Liver (tissue), 9 donors: ENCODE measurements around the gene SEC31B. TPM values are rescaled to one million over a fixed set of nuclear protein-coding genes. Genes with fewer than 3 reads are reported as not detected.

Experiments
- DNase-seq: peaks from one replicate; pipeline ENCODE4 v3.0.0-alpha.2; 2017; ENCODE audit warnings: low spot score
- H3K27ac ChIP-seq, 2 donors: one replicate each; pipeline ENCODE4 v1.7.0; 2013; ENCODE audit warnings: inconsistent platforms in 2 of 2, low read length in 2 of 2, control low read depth in 1 of 2, low read depth in 1 of 2, mild to moderate bottlenecking in 1 of 2
- H3K27me3 ChIP-seq, 4 donors: one replicate each; pipeline versions ENCODE4 v1.6.1 to v1.7.0; 2013; ENCODE audit warnings: low read length in 3 of 4, inconsistent platforms in 1 of 4, mild to moderate bottlenecking in 1 of 4, moderate library complexity in 1 of 4; ENCODE audit not compliant: control insufficient read depth in 4 of 4, insufficient read depth in 4 of 4
- H3K36me3 ChIP-seq, 4 donors: one replicate each; pipeline versions ENCODE4 v1.6.1 to v1.7.0; 2013; ENCODE audit warnings: low read length in 3 of 4, mild to moderate bottlenecking in 3 of 4, low read depth in 1 of 4, moderate library complexity in 1 of 4; ENCODE audit not compliant: control insufficient read depth in 4 of 4, insufficient read depth in 3 of 4
- H3K4me1 ChIP-seq, 4 donors: one replicate each; pipeline versions ENCODE4 v1.6.1 to v1.7.0; 2013; ENCODE audit warnings: low read length in 3 of 4, mild to moderate bottlenecking in 3 of 4, moderate library complexity in 1 of 4; ENCODE audit not compliant: control insufficient read depth in 4 of 4, insufficient read depth in 4 of 4
- H3K4me3 ChIP-seq, 3 donors: one replicate each; pipeline versions ENCODE4 v1.6.1 to v1.7.0; 2013; ENCODE audit warnings: low read length in 3 of 3, control low read depth in 1 of 3, low read depth in 1 of 3, mild to moderate bottlenecking in 1 of 3
- H3K9ac ChIP-seq, 2 donors: one replicate each; pipeline ENCODE4 v1.7.0; 2013; ENCODE audit warnings: low read length in 2 of 2, mild to moderate bottlenecking in 2 of 2, moderate library complexity in 2 of 2, control low read depth in 1 of 2, low read depth in 1 of 2
- H3K9me3 ChIP-seq, 4 donors: one replicate each; pipeline versions ENCODE4 v1.6.1 to v1.7.0; 2013; ENCODE audit warnings: low read length in 3 of 4; ENCODE audit not compliant: control insufficient read depth in 4 of 4
- FOXA2 ChIP-seq: IDR thresholded peaks from 2 replicates; pipeline ENCODE4 v1.6.1; 2016; ENCODE audit warnings: antibody characterized with exemption
- HNF4A ChIP-seq, 2 donors: conservative IDR thresholded peaks; 2 replicates each; pipeline ENCODE4 v1.6.1; 2016; ENCODE audit warnings: antibody characterized with exemption in 2 of 2, mild to moderate bottlenecking in 2 of 2
- HNF4G ChIP-seq: IDR thresholded peaks from 2 replicates; pipeline ENCODE4 v1.6.1; 2016; ENCODE audit warnings: antibody characterized with exemption
- JUND ChIP-seq, 2 donors: IDR thresholded peaks; 2 replicates each; pipeline ENCODE4 v1.6.1; 2016; ENCODE audit warnings: antibody characterized with exemption in 2 of 2
- MAX ChIP-seq: IDR thresholded peaks from 2 replicates; pipeline ENCODE4 v1.6.1; 2016; ENCODE audit warnings: antibody characterized with exemption
- NR2F2 ChIP-seq: IDR thresholded peaks from 2 replicates; pipeline ENCODE4 v1.6.1; 2016; ENCODE audit warnings: antibody characterized with exemption
- RAD21 ChIP-seq, 2 donors: IDR thresholded peaks; 2 replicates each; pipeline ENCODE4 v1.6.1; 2016; ENCODE audit warnings: antibody characterized with exemption in 2 of 2, mild to moderate bottlenecking in 2 of 2
- REST ChIP-seq: IDR thresholded peaks from 2 replicates; pipeline ENCODE4 v1.6.1; 2016; ENCODE audit warnings: antibody characterized with exemption, mild to moderate bottlenecking
- RXRA ChIP-seq, 2 donors: IDR thresholded peaks; 2 replicates each; pipeline ENCODE4 v1.6.1; 2017 to 2018; ENCODE audit warnings: antibody characterized with exemption in 2 of 2, mild to moderate bottlenecking in 1 of 2
- TAF1 ChIP-seq: conservative IDR thresholded peaks from 2 replicates; pipeline ENCODE4 v1.6.1; 2016; ENCODE audit warnings: antibody characterized with exemption, mild to moderate bottlenecking
- YY1 ChIP-seq: IDR thresholded peaks from 2 replicates; pipeline ENCODE4 v1.6.1; 2016; ENCODE audit warnings: antibody characterized with exemption, mild to moderate bottlenecking
- WGBS: extraction: QIAGEN DNeasy Blood & Tissue Kit; methylation state at CpG from one replicate; pipeline ENCODE4 v1.1.7; 2013; 5-methylcytosine and 5-hydroxymethylcytosine counted together
- polyA plus RNA-seq, 2 donors: library from polyadenylated mRNA; stranded (reverse) in 1 of 2; unstranded in 1 of 2; fragments of 200-250 nt in 1 of 2; fragments of >200 nt in 1 of 2; fragmentation: Nextera tagmentation in 1 of 2; extraction: Ambion mirVana in 1 of 2; gene quantifications; one replicate each; pipeline versions ENCODE4 v1.2.1 to v1.2.3, GENCODE V29; 2013 to 2015
- total RNA-seq, 2 donors: library from RNA; depleted of rRNA; stranded (reverse); fragments of >200 nt; gene quantifications; one replicate each; pipeline ENCODE4 v1.2.3, GENCODE V29; 2014
- TF ChIP-seq, protein P1 (sequence below): IDR thresholded peaks from 2 replicates; pipeline ENCODE4 v1.6.1; 2016; ENCODE audit warnings: antibody characterized with exemption
- TF ChIP-seq, protein P2 (sequence below): fragments of 150-350 bp; IDR thresholded peaks from 2 replicates; pipeline ENCODE4 v1.5.1; 2017; ENCODE audit warnings: improper control_type of control experiment, low read depth, low read length; ENCODE audit not compliant: missing input control
- donor health status: healthy.
- donor health status: healthy.
- donor health status: healthy.
- donor health status: healthy.
- donor health status: healthy.

The SEC31B gene
- total and polyA plus RNA-seq, 4 donors = 1.3 to 6.6 (median 3.8) TPM

DNA sequence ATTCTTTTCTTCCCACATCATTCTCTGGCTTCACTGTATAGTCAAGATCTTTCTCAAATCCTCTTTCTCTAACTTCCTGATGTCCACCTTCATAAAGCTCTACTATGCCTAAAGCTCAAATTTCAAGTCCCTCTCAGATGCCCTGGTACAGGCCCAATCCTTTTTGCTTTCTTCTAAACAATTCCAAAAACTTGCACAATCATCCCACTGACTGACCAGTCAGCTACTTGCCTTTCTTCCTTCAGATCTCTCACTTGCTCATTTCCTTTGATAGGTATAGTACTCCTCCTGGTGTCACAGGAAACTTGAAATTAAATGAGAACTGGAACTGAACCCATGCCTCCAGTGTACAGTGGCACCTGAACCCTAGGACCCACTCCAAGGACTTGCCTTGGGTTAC, 18.2 kb downstream of the SEC31B start:
- no peak for DNase-seq
- Histone ChIP-seq H3K4me1 (no peaks in the 10 kb centered on the region), H3K36me3 (peaks cover 3 to 43% (median 21%) of the 10 kb centered on the region in 4 donors), H3K9ac (no peak overlapping the region), H3K27ac (no peak overlapping the region), H3K4me3 (no peak overlapping the region), H3K9me3 (no peaks in the 10 kb centered on the region), H3K27me3 (no peaks in the 10 kb centered on the region)
- TF ChIP-seq TAF1 (no peak), MAX (no peak), NR2F2 (no peak), RXRA (IDR thresholded peaks at IDR 0.05) (no peak), FOXA2 (no peak)

- Histone ChIP-seq H3K4me3 (no peak overlapping the region), H3K9ac (no peak overlapping the region), H3K36me3 (peaks cover 2 to 43% (median 17%) of the 10 kb centered on the region in 4 donors), H3K27me3 (no peaks in the 10 kb centered on the region), H3K27ac (no peak overlapping the region), H3K4me1 (no peaks in the 10 kb centered on the region), H3K9me3 (no peaks in the 10 kb centered on the region)
- WGBS = 97% methylated on average over 4 of the region's 4 CpGs
- DNase-seq = no peak
- TF ChIP-seq MAX (no peak), JUND (IDR thresholded peaks at IDR 0.05) (no peak), REST (no peak), YY1 (no peak), HNF4G (no peak), TAF1 (no peak), FOXA2 (no peak), RXRA (IDR thresholded peaks at IDR 0.05) (no peak), NR2F2 (no peak), HNF4A (conservative IDR thresholded peaks at IDR 0.05) (no peak), RAD21 (IDR thresholded peaks at IDR 0.05) (no peak)
- TF ChIP-seq, protein P1, sequence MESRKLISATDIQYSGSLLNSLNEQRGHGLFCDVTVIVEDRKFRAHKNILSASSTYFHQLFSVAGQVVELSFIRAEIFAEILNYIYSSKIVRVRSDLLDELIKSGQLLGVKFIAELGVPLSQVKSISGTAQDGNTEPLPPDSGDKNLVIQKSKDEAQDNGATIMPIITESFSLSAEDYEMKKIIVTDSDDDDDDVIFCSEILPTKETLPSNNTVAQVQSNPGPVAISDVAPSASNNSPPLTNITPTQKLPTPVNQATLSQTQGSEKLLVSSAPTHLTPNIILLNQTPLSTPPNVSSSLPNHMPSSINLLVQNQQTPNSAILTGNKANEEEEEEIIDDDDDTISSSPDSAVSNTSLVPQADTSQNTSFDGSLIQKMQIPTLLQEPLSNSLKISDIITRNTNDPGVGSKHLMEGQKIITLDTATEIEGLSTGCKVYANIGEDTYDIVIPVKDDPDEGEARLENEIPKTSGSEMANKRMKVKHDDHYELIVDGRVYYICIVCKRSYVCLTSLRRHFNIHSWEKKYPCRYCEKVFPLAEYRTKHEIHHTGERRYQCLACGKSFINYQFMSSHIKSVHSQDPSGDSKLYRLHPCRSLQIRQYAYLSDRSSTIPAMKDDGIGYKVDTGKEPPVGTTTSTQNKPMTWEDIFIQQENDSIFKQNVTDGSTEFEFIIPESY = no peak
These were observed 21.6 kb downstream of the SEC31B start for GRCh38 chr10:100498059-100498458.

DNA sequence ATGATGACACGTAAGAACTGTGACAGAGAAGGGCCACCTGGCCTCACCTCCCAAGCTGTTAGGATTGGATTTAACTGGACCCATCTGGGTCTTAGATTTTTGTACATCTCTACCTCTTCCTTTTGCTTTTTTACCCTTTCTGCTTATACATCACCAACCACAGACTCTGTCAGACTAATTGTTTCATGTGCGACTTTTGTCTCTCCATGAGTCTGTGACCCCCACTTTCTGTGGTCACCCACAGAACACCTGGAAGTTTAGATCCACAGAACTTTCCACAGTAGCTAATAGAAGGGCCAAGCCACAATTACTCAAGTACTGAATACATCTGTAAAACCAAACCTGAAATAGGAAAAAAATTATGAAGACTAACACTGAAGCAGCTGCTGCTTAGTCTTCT, 23.1 kb downstream of the SEC31B start:
- H3K27me3 ChIP-seq = no peaks in the 10 kb centered on the region
- no peaks in the 10 kb centered on the region for H3K9me3 ChIP-seq
- no peaks in the 10 kb centered on the region for H3K4me1 ChIP-seq
- H3K27ac ChIP-seq = no peak overlapping the region
- TF ChIP-seq, protein P2, sequence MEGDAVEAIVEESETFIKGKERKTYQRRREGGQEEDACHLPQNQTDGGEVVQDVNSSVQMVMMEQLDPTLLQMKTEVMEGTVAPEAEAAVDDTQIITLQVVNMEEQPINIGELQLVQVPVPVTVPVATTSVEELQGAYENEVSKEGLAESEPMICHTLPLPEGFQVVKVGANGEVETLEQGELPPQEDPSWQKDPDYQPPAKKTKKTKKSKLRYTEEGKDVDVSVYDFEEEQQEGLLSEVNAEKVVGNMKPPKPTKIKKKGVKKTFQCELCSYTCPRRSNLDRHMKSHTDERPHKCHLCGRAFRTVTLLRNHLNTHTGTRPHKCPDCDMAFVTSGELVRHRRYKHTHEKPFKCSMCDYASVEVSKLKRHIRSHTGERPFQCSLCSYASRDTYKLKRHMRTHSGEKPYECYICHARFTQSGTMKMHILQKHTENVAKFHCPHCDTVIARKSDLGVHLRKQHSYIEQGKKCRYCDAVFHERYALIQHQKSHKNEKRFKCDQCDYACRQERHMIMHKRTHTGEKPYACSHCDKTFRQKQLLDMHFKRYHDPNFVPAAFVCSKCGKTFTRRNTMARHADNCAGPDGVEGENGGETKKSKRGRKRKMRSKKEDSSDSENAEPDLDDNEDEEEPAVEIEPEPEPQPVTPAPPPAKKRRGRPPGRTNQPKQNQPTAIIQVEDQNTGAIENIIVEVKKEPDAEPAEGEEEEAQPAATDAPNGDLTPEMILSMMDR = no peak
- TF ChIP-seq FOXA2 = no peak
- TF ChIP-seq, protein P1 = no peak
- 98% methylated on average over 2 of the region's 2 CpGs for WGBS
- H3K36me3 ChIP-seq = peaks cover 2 to 40% (median 13%) of the 10 kb centered on the region in 4 donors
- DNase-seq = no peak
- no peak overlapping the region for H3K4me3 ChIP-seq
- no peak overlapping the region for H3K9ac ChIP-seq
